ENCODE measurements around the gene PIGS.

The PIGS gene

GRCh38 chr17:28579526-28579925 lies 8.2 kb upstream of the PIGS start:
- Histone ChIP-seq H3K79me2 (ENCODE audit: insufficient read depth, low read length) (no peaks in the 10 kb centered on the region), H3K4me1 (ENCODE audit: insufficient read depth, low read length, severe bottlenecking) (peaks cover 22% of the 10 kb centered on the region), H3K9me3 (ENCODE audit: low read length) (no peaks in the 10 kb centered on the region), H3K27me3 (ENCODE audit: insufficient read depth, low read length) (no peaks in the 10 kb centered on the region), H3F3A (ENCODE audit: insufficient read depth, low read length) (no peaks in the 10 kb centered on the region; the same call in 1 of the 2 replicates), H2AFZ (ENCODE audit: low read length) (no peak overlapping the region), H3K27ac (ENCODE audit: low read depth, low read length, poor library complexity, severe bottlenecking) (no peak overlapping the region), H3K36me3 (ENCODE audit: insufficient read depth, low read length) (peaks cover 79% of the 10 kb centered on the region), H3K4me3 (ENCODE audit: low read depth, low read length, poor library complexity, severe bottlenecking) (no peak overlapping the region), H3K9me2 (ENCODE audit: low read depth, low read length) (no peaks in the 10 kb centered on the region), H4K20me1 (ENCODE audit: insufficient read depth, low read length) (no peaks in the 10 kb centered on the region), H3K4me2 (ENCODE audit: low read length) (no peak overlapping the region), H3K9ac (ENCODE audit: low read length) (no peak overlapping the region)
- TF ChIP-seq EZH2 (IDR thresholded peaks at IDR 0.05; ENCODE audit: borderline replicate concordance, low read length), result no peak
- TF ChIP-seq CTCF (IDR thresholded peaks at IDR 0.05; ENCODE audit: low read length), result no peak

GRCh38 chr17:28578246-28579195 lies 7.2 kb upstream of the PIGS start:
- Histone ChIP-seq H3K27me3 (ENCODE audit: insufficient read depth, low read length) (no peaks in the 10 kb centered on the region), H3K27ac (ENCODE audit: low read depth, low read length, poor library complexity, severe bottlenecking) (no peak overlapping the region), H3K9me2 (ENCODE audit: low read depth, low read length) (no peaks in the 10 kb centered on the region), H3K4me1 (ENCODE audit: insufficient read depth, low read length, severe bottlenecking) (peaks cover 22% of the 10 kb centered on the region), H3K4me3 (ENCODE audit: low read depth, low read length, poor library complexity, severe bottlenecking) (no peak overlapping the region), H3K9ac (ENCODE audit: low read length) (no peak overlapping the region), H3K9me3 (ENCODE audit: low read length) (no peaks in the 10 kb centered on the region), H3K79me2 (ENCODE audit: insufficient read depth, low read length) (no peaks in the 10 kb centered on the region), H2AFZ (ENCODE audit: low read length) (no peak overlapping the region), H4K20me1 (ENCODE audit: insufficient read depth, low read length) (no peaks in the 10 kb centered on the region), H3K4me2 (ENCODE audit: low read length) (no peak overlapping the region), H3F3A (ENCODE audit: insufficient read depth, low read length) (no peaks in the 10 kb centered on the region; the same call in 1 of the 2 replicates), H3K36me3 (ENCODE audit: insufficient read depth, low read length) (peaks cover 79% of the 10 kb centered on the region)
- TF ChIP-seq CTCF (IDR thresholded peaks at IDR 0.05; ENCODE audit: low read length) (no peak), EZH2 (IDR thresholded peaks at IDR 0.05; ENCODE audit: borderline replicate concordance, low read length) (no peak)

GRCh38 chr17:28577466-28577824 lies 6.1 kb upstream of the PIGS start:
- H3K9me3 ChIP-seq (ENCODE audit: low read length), result no peaks in the 10 kb centered on the region
- H3K4me3 ChIP-seq (ENCODE audit: low read depth, low read length, poor library complexity, severe bottlenecking), result no peak overlapping the region
- TF ChIP-seq EZH2 (IDR thresholded peaks at IDR 0.05; ENCODE audit: borderline replicate concordance, low read length) (no peak), CTCF (IDR thresholded peaks at IDR 0.05; ENCODE audit: low read length) (no peak)
- no peaks in the 10 kb centered on the region; the same call in 1 of the 2 replicates for H3F3A ChIP-seq (ENCODE audit: insufficient read depth, low read length)
- H3K9ac ChIP-seq (ENCODE audit: low read length), result peak overlapping the region; percentile 51; the same call in 1 of the 2 replicates
- H3K27me3 ChIP-seq (ENCODE audit: insufficient read depth, low read length), result no peaks in the 10 kb centered on the region
- H3K4me2 ChIP-seq (ENCODE audit: low read length), result no peak overlapping the region; the same call in 1 of the 2 replicates
- peaks cover 23% of the 10 kb centered on the region for H3K4me1 ChIP-seq (ENCODE audit: insufficient read depth, low read length, severe bottlenecking)
- H3K9me2 ChIP-seq (ENCODE audit: low read depth, low read length), result no peaks in the 10 kb centered on the region
- H3K79me2 ChIP-seq (ENCODE audit: insufficient read depth, low read length), result no peaks in the 10 kb centered on the region
- H4K20me1 ChIP-seq (ENCODE audit: insufficient read depth, low read length), result no peaks in the 10 kb centered on the region
- peak overlapping the region; percentile 84 for H3K27ac ChIP-seq (ENCODE audit: low read depth, low read length, poor library complexity, severe bottlenecking)
- no peak overlapping the region for H2AFZ ChIP-seq (ENCODE audit: low read length)
- H3K36me3 ChIP-seq (ENCODE audit: insufficient read depth, low read length), result peaks cover 73% of the 10 kb centered on the region
